Nasal cavity respiratory epithelium epithelial cell of viscerocranial mucosa (primary cell): Measurements from ENCODE around the gene EIF5. TPM values are rescaled to one million over a fixed set of nuclear protein-coding genes. Genes with fewer than 3 reads are reported as not detected.

Source experiments
- total RNA-seq: library from RNA; depleted of rRNA; stranded (reverse); fragments of >200 nt; gene quantifications from 2 replicates; pipeline ENCODE4 v1.2.3, GENCODE V29; 2014

EIF5 gene
- 215 and 286 TPM in 2 replicates for total RNA-seq

DNA sequence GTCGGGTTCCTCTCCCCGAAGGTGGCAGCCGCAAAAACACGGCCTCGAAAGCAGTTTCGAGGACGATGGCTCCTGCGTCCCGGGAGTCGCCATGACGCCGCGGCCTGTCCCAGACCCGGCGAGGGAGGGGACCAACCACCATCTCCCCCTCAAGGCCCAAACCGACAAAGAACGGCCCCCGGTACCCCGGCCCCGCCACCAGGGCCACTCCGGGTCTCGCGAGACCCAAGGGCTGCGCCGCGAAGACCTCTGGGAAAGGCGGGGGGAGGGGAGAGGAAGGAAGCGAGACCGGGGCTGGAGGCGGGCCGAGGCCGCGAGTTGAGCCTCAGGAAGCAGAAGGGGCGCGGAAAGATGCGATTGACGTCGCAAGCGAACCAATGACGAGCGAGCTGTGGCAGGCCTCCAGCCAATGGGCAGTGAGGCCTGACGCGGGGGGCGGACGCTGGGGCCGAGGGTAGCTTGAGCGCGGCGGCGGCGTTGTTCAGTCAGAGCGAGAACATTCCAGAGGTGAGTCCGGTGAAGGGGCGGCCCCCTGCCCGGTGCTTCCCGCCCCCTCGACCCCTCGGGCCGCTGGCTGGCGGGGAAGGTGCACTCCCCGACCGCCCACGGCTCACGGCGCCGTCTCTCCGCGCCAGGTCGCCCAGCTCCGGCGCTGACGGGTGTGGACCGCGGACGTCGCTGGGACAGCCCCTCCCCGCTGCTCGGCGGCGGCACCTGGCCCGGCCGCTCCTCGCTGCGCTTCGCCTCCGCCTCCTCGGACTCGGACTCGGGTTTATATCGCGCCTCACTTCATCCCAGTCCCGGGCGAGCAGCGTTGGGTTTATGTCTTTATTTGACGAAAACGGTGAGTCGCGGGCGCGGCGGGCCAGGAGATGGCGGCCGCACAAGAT lies at the start of gene EIF5:
EIF5 (plus strand) TSS at position 484 of the 890 bp plus-strand sequence. CDS start 1,624 bp downstream, outside the sequence.

DNA sequence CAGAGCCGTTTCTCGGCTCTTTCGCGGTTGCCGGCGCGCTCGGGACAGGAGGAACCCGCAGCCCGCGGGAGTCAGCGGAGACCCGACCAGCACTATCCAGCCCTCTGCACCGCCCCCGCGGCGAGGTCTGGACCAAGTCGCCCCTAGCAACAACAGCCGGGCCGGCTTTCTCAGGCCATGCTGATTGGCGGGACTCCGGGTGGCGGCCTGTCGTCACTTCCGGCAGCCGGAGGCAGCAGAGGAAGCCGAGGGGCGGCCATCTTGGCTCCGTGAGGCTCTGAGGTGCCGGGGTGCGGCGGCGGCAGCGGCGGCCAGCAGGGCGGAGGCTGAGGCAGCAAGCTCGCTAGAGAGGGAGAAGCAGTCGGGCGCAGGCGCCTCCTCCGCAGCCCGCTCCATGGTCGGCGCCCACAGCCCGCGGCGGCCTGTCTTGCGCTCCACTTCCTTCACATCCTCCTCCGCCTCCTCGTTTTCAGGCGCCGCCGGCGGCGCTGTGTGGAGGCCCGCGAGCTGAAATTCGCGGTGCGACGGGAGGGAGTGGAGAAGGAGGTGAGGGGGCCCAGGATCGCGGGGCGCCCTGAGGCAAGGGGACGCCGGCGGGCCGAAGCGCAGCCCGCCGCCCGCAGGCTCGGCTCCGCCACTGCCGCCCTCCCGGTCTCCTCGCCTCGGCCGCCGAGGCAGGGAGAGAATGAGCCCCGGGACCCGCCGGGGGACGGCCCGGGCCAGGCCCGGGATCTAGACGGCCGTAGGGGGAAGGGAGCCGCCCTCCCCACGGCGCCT lies 51.3 kb downstream of the EIF5 start, which contains the start of gene MARK3:
MARK3 (plus strand) TSS at position 264 of the 777 bp plus-strand sequence. CDS start 615 bp downstream, outside the sequence.

Other genes starting within 250 kb of the EIF5 start
- not detected in 2 replicates for gene EXOC3L4, start 239.5 kb upstream of the EIF5 start, total RNA-seq
- gene TNFAIP2, start 210.8 kb upstream of the EIF5 start, total RNA-seq = 8.2 and 26.8 TPM in 2 replicates
- 93.6 and 104 TPM in 2 replicates for gene MARK3, start 51.2 kb downstream of the EIF5 start, total RNA-seq
- 28.4 and 30.7 TPM in 2 replicates for gene CKB, start 188.6 kb downstream of the EIF5 start, total RNA-seq
- gene TRMT61A, start 195.0 kb downstream of the EIF5 start, total RNA-seq = 10.9 and 18.7 TPM in 2 replicates
- gene BAG5, start 228.4 kb downstream of the EIF5 start, total RNA-seq = 48.2 and 52.5 TPM in 2 replicates
- 27.3 and 33.8 TPM in 2 replicates for gene COA8, start 228.7 kb downstream of the EIF5 start, total RNA-seq